GM19328 (cell line): ENCODE data around the gene POLR1E.

Experiments used
- ATAC-seq: cut with Tn5 transposase; IDR thresholded peaks from one replicate; pipeline ENCODE4 v1.9.1; 2021; ENCODE audit warnings: mild to moderate bottlenecking, moderate library complexity; ENCODE audit not compliant: unreplicated experiment

The POLR1E gene, protein sequence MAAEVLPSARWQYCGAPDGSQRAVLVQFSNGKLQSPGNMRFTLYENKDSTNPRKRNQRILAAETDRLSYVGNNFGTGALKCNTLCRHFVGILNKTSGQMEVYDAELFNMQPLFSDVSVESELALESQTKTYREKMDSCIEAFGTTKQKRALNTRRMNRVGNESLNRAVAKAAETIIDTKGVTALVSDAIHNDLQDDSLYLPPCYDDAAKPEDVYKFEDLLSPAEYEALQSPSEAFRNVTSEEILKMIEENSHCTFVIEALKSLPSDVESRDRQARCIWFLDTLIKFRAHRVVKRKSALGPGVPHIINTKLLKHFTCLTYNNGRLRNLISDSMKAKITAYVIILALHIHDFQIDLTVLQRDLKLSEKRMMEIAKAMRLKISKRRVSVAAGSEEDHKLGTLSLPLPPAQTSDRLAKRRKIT

DNA sequence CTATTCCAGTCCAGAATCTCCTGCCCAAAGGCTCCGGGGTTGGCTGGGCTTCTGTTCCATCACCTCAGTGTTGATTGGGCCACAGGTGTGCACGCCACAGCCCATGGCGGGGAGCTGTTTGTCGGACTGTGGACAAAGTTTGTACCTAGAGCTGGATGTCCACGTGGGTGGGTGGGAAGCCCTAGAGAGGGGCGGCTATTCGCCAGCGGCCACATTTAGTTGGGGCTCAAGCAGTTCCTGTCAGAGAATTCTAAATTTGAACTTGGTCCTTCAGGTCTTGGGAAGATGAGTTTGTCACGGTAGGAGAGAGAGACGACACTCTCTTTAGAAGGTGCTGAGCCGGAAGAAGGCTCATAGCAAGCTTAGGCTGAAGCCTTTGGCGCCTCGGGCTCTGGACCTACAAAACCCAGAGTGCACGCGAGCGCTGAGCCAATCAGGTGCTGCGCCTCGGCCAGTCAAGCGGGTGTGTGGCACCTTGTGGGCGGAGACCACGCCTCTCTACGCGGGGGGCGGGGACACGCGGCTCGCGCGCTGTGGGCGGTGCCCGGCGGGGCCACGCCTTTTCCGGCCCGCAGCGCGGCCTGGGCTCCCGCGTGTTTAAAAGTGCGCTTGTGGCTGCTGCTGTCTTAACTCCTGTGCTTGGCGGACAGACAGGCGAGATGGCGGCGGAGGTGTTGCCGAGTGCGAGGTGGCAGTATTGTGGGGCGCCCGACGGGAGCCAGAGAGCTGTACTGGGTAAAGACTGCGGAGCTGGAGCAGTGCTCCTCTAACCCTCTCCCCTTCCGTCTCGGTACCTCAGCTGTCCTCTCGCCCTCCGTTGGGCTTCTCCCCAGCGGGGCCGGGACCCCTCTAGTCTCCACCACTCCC, at the start of gene POLR1E:
POLR1E (plus strand) TSS at position 560 of the 867 bp plus-strand sequence; CDS start at position 660, 100 bp downstream.
- peak; percentile 96 for ATAC-seq

DNA sequence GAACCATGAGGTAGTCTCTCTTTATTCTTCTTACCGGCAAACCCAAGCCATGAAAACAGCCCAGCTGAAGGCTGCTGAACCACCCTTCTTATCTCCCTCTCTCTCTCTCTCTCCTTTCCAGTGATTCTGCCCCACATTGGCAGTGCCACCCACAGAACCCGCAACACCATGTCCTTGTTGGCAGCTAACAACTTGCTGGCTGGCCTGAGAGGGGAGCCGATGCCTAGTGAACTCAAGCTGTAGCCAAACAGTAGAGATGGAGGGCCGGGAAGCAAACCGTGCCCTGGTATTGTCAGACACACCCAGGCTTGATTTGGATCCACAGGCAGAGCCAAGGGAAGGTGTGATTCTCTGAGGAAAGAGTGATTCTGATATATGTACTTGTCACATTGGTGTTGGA, 49.2 kb upstream of the POLR1E start:
- no peak for ATAC-seq

DNA sequence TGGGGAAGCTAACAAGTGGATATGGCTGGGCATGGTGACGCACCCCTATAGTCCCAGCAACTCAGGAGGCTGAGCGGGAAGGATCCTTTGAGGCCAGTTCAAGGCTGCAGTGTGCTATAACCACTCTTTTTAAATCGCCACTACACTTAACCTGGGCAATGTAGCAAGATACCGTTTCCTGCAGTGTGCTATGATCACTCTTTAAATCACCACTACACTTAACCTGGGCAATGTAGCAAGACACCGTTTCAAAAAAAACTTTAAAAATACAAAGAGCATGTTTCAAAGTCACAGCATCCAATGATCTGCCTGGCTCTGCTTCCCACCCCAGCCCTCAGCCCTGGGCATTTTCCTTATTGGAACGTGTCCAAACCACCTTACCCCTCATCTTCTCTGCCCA, 48.7 kb upstream of the POLR1E start:
- no peak for ATAC-seq

DNA sequence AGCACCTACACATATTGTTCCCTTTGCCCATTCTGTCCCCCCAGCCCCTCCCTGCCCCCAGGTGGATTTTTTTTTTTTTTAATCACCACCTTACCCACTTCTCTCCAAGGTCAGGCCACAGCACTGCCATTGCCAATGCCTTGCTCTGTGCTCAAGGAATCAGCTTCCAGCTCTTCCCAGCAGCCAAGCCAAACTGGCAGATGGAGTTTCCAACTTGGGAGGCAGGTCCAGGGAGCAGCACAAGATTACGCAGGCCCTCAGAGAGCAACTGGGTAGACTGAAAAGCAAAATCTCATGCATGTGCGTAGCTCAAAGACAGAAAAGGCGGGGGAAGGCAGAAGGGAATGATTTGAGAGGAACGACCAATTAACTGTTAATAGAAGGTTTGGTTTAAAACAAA, 48.1 kb upstream of the POLR1E start:
- ATAC-seq: no peak

DNA sequence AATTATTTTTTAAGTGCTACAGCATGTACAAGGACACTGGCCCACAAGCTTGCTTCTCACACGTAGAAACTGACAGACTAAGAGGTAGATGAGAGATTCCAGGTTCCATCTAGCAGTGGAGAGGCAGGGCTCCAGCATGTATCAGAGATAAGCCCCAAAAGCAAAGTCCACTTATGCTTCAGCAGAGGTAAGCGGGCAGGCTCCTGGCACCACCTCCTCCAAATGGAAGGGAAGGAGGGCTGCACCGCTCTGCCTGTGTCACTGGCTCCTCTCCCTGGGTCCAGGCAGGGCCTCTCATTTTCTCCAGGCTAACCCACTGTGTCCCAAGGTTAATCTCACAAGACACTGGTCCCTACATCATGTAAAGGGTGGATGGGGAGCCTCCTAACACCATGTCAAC, 47.4 kb upstream of the POLR1E start:
- ATAC-seq: no peak

DNA sequence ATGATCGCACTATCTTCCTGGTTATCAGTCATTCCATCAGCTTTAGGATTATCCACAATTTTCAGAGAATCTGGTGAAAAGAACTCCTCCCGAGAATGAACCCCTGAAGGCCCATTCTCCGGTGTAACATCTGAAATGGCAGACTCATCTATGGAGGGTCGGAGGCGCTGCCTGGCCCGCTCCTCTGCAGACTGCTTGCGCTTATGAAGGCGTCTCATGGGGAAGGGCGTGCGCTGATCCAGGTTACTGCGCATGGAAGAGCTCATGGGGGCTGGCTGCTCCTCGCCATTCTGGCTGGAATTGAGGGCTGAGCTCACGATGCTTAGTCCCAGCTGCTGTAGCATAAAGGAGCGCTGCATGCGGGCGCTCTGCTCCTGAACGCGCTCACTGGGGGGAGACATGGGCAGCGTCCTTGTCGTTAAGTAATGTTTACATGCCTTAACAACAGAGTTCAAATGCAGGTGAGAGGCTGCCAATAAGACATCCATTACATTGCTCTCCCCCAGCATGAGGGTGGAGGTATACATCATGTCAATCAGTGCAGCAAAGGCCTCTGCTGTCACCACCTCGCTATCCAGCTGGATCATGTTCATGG, 43.9 kb upstream of the POLR1E start:
- no peak for ATAC-seq

DNA sequence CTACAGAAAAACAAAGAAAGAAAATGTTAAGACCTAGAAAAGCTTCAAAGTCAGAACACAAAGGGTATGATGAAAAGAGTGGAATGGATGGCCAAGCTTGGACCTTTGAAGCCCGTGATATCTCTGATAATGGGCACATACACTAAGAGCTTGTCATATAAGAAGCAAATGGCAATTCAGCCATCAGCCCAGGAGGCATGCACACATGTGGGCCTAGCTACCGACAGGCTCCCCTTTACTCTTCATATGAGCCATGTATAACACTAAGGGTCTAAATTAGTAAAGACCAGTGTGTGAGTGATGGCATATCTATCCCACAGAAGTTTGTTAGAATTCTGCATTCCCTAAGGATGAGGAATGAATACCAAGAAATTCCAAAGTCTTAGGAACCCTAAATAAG, 43.2 kb upstream of the POLR1E start:
- no peak for ATAC-seq

DNA sequence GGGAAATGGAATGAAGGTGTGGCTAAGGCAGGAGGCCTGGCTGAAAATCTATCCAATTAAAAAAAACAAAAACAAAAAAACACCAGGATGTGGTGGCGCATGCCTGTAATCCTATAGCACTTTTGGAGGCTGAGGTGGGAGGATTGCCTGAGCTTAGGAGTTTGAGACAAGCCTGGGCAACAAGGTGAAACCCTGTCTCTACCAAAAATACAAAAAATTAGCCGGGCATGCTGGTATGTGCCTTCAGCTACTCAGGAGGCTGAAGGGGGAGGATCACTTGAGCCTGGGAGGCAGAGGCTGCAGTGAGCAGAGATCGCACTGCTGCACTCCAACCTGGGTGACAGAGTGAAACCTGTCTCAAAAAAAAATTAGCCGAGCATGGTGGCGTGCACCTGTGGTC, 42.2 kb upstream of the POLR1E start:
- ATAC-seq: no peak

DNA sequence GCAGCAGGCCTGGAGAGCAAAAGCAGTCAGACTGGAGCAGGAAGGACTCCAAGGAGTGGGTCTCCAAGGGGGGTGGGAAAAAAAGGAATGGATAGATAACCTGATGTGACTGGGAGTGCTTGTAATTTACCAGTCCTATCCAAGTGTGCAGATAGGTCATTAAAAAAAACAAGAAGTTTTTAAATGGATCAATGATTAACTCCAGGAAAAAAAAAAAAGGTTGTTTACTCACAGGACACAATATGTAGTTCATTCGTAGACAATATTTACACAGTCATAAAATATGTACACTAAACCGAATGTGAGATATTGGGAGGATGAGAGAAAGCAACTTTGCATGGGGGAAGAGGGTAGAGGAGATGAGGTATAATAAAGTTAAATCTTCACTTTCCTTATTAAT, 40.9 kb upstream of the POLR1E start:
- ATAC-seq: no peak

DNA sequence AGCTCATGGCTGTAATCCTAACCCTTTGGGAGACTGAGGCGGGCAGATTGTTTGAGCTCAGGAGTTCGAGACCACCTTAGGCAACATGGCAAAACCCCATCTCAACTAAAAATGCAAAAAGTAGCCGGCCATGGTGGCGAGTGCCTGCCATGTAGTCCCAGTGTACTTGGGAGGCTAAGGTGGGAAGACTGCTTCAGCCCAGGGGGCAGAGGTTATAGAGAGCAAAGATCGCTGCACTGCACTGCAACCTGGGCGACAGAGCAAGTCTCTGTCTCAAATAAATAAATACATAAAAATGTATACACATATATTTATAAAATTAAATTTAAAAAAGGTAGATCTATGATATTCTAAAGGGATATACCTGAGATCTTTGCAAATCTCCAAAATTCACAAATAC, 39.9 kb upstream of the POLR1E start:
- no peak for ATAC-seq

DNA sequence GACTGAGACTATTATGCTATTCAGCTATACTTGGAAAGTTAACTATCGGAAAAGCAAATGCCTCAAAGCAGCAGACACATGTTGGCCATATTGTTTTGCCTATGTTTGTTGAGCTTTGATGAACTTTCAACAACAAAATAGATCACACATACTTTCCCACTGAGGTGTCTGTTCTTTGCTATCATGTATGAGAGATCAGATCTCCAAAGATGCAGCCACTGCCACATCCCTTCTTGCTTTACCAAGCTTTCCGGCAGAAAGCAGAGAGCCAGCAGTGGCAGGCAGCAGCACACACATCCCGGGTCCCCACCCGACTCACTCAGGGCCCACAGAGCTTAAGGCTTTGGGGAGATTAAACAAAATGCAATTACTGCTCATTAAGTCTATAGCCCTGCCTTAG, 39.3 kb upstream of the POLR1E start:
- ATAC-seq: no peak

DNA sequence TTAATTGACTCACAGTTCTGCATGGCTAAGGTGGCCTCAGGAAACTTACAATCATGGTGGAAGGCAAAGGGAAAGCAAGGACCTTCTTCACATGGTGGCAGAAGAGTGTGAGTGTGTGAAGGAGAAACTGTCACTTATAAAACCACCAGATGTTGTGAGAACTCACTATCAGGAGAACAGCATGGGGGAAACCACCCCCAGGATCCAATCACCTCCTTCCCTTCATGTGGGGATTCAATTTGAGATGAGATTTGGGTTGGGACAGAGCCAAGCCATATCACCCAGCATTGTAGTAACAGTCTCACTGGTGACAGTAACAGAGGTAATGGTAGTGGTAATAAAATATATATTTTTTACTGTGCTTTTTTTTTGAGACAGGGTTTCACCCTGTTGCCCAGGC, 38.6 kb upstream of the POLR1E start:
- ATAC-seq: no peak

DNA sequence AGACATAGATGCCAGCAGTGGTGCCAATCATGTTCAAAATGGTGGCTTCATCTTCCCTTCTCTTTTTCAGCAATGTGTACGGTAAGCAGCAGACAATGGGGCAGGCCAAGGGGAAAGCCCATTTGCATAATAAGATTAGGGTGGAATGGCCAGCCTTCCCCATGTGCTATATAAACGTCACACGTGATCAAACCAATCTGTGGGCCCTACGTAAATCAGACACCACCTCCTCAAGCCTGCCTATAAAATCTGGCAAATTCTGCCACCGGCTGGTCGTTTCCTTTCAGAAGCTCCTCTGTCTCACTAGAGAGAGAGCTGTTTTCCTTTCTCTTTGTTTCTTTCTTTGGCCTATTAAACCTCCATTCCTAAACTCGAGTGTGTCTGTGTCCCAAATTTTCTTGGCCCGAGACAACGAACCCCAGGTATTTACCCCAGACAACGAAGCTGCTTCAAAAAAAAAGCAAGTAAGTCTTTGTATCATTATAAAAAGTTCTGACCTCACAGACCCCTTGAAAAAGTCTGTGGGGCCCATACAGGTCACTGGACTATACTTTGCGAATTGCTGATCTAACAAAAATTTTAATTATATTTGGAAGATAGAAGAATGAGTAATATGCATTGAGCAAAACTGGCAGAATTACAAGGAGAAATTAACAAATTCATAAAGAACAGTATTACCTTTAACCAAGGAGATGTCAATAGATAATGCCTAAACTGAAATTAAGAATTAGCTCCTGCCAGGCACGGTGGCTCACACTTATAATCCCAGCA, 35.7 kb upstream of the POLR1E start:
- no peak for ATAC-seq

DNA sequence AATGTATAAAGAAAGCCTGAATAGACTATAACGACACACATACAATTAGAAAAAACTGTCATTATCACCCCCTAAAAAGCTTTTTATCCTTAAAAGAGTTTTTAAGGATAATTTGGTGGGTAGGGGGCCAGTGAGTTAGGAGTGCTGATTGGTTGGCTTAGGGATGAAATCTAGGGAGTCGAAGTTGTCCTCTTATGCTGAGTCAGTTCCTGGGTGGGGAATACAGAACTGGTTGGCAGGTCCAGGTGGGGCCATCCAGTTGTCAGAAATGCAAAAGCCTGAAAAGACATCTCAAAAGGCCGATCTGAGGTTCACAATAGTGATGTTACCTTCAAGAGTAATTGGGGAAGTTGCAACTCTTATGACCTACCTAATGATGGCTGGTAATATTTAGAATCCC, 34.1 kb upstream of the POLR1E start:
- no peak for ATAC-seq

DNA sequence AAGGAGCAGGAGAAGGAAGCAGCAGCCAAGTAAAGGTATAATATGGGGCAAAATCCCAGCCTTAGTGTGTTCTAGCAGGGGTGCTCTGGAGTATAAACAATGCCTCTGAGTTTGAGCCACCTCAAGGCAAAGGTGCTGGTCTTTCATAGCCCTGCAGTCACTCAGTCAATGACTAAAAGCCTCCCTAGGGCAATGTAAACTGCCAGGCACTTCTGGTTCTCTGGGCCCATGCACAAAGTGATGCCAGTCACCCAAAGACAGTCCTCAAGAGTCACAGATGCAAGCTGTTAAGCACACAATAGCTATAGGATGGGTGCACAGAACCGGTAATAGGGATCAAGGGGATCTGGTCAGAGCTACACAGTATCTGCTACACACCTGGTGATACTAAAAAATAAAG, 33.1 kb upstream of the POLR1E start:
- no peak for ATAC-seq

DNA sequence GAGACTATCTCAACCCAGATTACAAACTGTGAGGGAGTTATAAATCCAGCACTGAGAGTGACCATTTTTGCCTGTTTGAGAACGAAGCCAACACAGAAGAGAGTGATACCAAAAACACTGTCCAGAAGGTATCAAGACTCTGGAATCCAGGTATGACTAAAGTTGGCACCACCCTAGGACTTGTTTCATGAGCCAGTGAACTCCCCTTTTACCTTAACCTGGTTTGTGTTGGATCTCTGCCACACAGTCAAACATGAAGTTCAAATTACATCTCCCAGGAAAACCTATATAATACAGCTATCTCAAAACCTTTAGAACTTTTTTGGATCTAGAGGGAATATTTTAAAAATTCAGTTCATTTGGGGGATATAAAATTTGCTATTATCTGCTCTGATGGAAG, 31.9 kb upstream of the POLR1E start:
- ATAC-seq: no peak

DNA sequence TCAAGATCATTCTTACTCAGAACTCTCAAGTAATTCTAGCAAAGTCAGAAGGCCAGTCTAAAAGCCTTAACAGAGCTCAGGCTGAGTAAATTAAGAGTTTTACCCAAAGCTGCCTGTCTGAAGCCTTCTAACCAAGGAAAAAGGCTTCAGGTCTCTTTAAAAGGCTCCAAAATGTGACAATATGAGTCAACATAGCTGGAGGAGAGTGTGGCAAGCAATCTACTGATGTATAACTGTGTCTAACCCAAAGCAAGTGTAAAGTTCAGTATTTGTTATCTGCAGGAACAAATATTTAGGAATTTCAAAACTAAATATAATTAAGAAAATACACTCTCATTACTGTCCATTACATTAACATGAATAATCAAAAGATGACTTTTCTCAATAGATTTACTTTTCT, 31.5 kb upstream of the POLR1E start:
- ATAC-seq: no peak

DNA sequence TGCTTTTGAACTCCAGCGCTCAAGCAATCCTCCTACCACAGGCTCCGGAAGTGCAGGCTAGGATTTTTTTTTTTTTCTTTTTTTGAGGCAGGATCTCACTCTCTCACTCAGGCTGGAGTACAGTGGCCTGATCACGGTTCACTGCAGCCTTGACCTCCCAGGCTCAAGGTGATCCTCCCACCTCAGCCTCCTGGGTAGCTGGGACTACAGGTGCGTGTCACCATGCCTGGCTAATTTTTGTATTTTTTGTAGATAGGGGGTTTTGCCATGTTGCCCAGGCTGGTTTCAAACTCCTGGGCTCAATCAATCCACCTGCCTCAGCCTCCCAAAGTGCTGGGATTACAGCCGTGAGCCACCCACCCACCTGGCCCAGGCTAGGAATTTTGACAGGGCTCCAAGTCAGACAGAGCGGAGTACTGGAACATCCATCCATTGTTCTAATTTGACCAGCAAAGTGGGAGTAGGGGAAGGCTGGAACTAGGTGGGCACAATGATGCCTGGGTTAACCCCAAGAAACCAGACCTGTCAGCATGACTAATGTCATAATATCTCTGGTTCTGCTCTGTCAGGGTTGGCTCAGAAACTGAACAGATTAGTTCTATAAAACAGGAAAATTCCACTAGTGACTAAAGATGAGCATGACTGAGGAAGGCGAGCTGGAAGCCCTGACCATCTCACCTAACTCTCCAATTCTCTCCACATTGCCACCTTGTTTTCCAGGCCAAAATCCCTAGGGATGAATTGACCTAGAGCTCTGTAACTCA, 29.7 kb upstream of the POLR1E start:
- ATAC-seq: no peak

DNA sequence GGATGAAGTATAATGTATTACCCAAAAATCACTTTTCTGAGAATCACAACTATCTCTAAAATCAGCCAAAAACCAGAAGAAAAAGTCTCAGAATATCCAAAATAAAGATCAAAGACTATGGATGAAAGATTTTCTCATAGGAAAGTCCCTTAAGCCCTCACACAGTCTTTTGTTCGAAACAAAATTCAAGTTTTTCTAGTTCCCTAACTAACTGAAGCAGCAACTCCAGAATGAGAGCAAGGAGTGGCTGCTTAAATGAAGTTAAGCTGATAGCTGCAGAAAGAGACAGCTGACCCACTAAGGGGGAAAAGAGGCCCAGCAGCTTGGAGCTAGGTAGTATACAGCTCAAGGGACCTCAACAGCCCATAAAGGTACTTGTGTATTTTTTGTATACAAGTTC, 28.9 kb upstream of the POLR1E start:
- ATAC-seq: no peak

DNA sequence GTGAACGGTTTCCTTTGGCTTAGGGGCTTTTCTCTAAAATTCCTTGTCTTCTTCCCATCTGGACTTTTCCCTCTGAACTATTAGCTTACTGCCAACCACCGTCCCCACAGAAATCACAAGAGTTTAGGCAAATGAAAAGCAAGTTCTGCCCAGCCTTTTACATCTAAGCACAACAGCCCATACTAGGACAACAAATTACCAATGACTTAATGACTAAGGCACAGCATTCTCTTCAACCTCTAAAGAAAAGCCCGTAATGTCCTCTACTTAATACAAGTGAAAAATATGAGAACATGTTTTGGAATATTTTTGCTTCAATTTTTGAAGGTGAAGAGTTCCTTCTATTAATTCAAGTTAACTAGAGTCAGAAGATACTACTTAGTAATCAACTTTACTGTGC, 21.7 kb upstream of the POLR1E start:
- no peak for ATAC-seq
